Thyroid gland (tissue), 4 donors: ENCODE data around the gene ZIC2. TPM values are rescaled to one million over a fixed set of nuclear protein-coding genes. Genes with fewer than 3 reads are reported as not detected.

Experiments used
- DNase-seq, 2 donors: peaks; one replicate each; pipeline ENCODE4 v3.0.0-alpha.2; 2019
- H3K27ac ChIP-seq, 3 donors: fragments of 200-600 bp; sonication (generic); 1 replicate in 2 of 3; 2 replicates in 1 of 3; pipeline ENCODE4 v1.5.1; 2016 to 2019; ENCODE audit warnings: mild to moderate bottlenecking in 1 of 3, moderate library complexity in 1 of 3
- H3K27me3 ChIP-seq: fragments of 200-600 bp; sonication (generic); one replicate; pipeline ENCODE4 v1.5.1; 2019
- H3K36me3 ChIP-seq, 2 donors: fragments of 200-600 bp; sonication (generic); one replicate each; pipeline ENCODE4 v1.5.1; 2016 to 2019
- H3K4me1 ChIP-seq, 2 donors: fragments of 200-600 bp; sonication (generic); one replicate each; pipeline ENCODE4 v1.5.1; 2017 to 2019
- H3K4me3 ChIP-seq, 3 donors: fragments of 200-600 bp; sonication (generic); replicated peaks in 1 of 3; 1 replicate in 2 of 3; 2 replicates in 1 of 3; pipeline ENCODE4 v1.5.1; 2016; ENCODE audit warnings: mild to moderate bottlenecking in 1 of 3
- H3K9me3 ChIP-seq: fragments of 200-600 bp; sonication (generic); one replicate; pipeline ENCODE4 v1.5.1; 2017
- CTCF ChIP-seq, 6 experiments: fragments of 200-600 bp in 3 of 6; fragments of 450-650 bp in 3 of 6; sonication (generic) in 3 of 6; IDR thresholded peaks; one replicate each; pipeline ENCODE4 v1.5.1; 2016 to 2019; ENCODE audit warnings: antibody characterized with exemption in 6 of 6, mild to moderate bottlenecking in 2 of 6, inconsistent platforms in 1 of 6, moderate library complexity in 1 of 6
- POLR2A ChIP-seq, 2 donors: fragments of 450-650 bp; IDR thresholded peaks; one replicate each; pipeline ENCODE4 v1.6.1; 2017; ENCODE audit warnings: antibody characterized with exemption in 2 of 2, mild to moderate bottlenecking in 2 of 2, moderate library complexity in 1 of 2
- WGBS, 2 donors: methylation state at CpG; one replicate each; pipeline ENCODE4 v1.1.5; 2017; 5-methylcytosine and 5-hydroxymethylcytosine counted together
- intact Hi-C: fragments of 100-400 bp; cut with DNase I; formaldehyde crosslinking; loops from one replicate; pipeline ENCODE4 v1.15.1; 2023
- total RNA-seq, 4 donors: library from RNA; depleted of rRNA; stranded (reverse); fragments of >200 nt; gene quantifications; one replicate each; pipeline ENCODE4 v1.2.3, GENCODE V29; 2016

Gene ZIC2
- total RNA-seq, 4 donors from 2014 or later, result not detected

GRCh38 chr13:99965329-99966000 lies 16.1 kb upstream of the ZIC2 start:
- Histone ChIP-seq H3K27me3 (peaks cover 51% of the 10 kb centered on the region), H3K9me3 (no peaks in the 10 kb centered on the region), H3K36me3 (no peaks in the 10 kb centered on the region), H3K27ac (no peak overlapping the region), H3K4me1 (peaks cover 20 to 25% of the 10 kb centered on the region in 2 donors), H3K4me3 (no peak overlapping the region)
- intact Hi-C loops, result no loop called here
- TF ChIP-seq POLR2A (IDR thresholded peaks at IDR 0.05), result no peak
- TF ChIP-seq CTCF (IDR thresholded peaks at IDR 0.05), result no peak
- no peak for DNase-seq
- WGBS, 2 donors, result 81 to 84% methylated on average over 9 of the region's 9 CpGs

GRCh38 chr13:99966064-99966805 lies 15.3 kb upstream of the ZIC2 start:
- Histone ChIP-seq H3K27me3 (peaks cover 54% of the 10 kb centered on the region), H3K36me3 (no peaks in the 10 kb centered on the region), H3K9me3 (no peaks in the 10 kb centered on the region), H3K4me3 (no peak overlapping the region), H3K27ac (no peak overlapping the region), H3K4me1 (peaks cover 20 to 31% of the 10 kb centered on the region in 2 donors)
- intact Hi-C loops, result no loop called here
- TF ChIP-seq CTCF (IDR thresholded peaks at IDR 0.05) (no peak), POLR2A (IDR thresholded peaks at IDR 0.05) (no peak)
- no peak for DNase-seq
- 67 to 75% methylated on average over 8 of the region's 8 CpGs for WGBS, 2 donors

GRCh38 chr13:99967498-99967868 lies 14.1 kb upstream of the ZIC2 start:
- 58 to 59% methylated on average over 9 of the region's 9 CpGs for WGBS, 2 donors
- DNase-seq, result no peak
- H3K27me3 ChIP-seq, result peaks cover 57% of the 10 kb centered on the region
- intact Hi-C loops, result no loop called here
- no peak overlapping the region for H3K4me3 ChIP-seq
- H3K27ac ChIP-seq, result no peak overlapping the region
- no peaks in the 10 kb centered on the region for H3K9me3 ChIP-seq
- TF ChIP-seq POLR2A (IDR thresholded peaks at IDR 0.05) (no peak), CTCF (IDR thresholded peaks at IDR 0.05) (no peak)
- H3K4me1 ChIP-seq, result peaks cover 20 to 35% of the 10 kb centered on the region in 2 donors
- no peaks in the 10 kb centered on the region for H3K36me3 ChIP-seq

GRCh38 chr13:99967869-99968520 lies 13.6 kb upstream of the ZIC2 start:
- peaks cover 20 to 35% of the 10 kb centered on the region in 2 donors for H3K4me1 ChIP-seq
- no peak for DNase-seq
- TF ChIP-seq POLR2A (IDR thresholded peaks at IDR 0.05) (no peak), CTCF (IDR thresholded peaks at IDR 0.05) (no peak)
- H3K36me3 ChIP-seq, result no peaks in the 10 kb centered on the region
- no peak overlapping the region for H3K27ac ChIP-seq
- peaks cover 62% of the 10 kb centered on the region for H3K27me3 ChIP-seq
- 15 to 16% methylated on average over 20 to 23 of the region's 58 CpGs for WGBS, 2 donors
- intact Hi-C loops, result no loop called here
- peak overlapping the region in 1 of 3 donors; percentile 23 for H3K4me3 ChIP-seq
- no peaks in the 10 kb centered on the region for H3K9me3 ChIP-seq
